K562 (cell line): ENCODE measurements around the gene FGFBP3. TPM values are rescaled to one million over a fixed set of nuclear protein-coding genes. Genes with fewer than 3 reads are reported as not detected.

Experiments used
- ATAC-seq: fragments of 200-7000 bp; cut with Tn5 transposase; 3 replicates; pipeline ENCODE4 v1.9.1; 2020; ENCODE audit warnings: moderate library complexity
- BruUV-seq: library from RNA; stranded (reverse); fragments of 400-500 nt; replicated peaks from 2 replicates; lab custom pipeline; 2021; lab: Mats Ljungman, UMichigan
- CTCF ChIA-PET: fragments of 300-600 bp; formaldehyde crosslinking; extraction: SDS; loops from one replicate; lab custom pipeline; 2021; ENCODE audit warnings: low intra/inter-chr PET ratio; lab: Yijun Ruan, JAX
- POLR2A ChIA-PET: fragments of 300-600, 350-650 bp; sonication (Branson Sonifier 250); formaldehyde crosslinking; extraction: SDS; loops from one replicate; lab custom pipeline; 2021; ENCODE audit warnings: antibody characterized with exemption, inconsistent platforms; lab: Yijun Ruan, JAX
- DNase-seq, 4 experiments: peaks; one replicate each; pipeline versions ENCODE4 v3.0.0 to v3.0.0-alpha.2; 2011 to 2018; ENCODE audit warnings: low spot score in 3 of 4, mixed read lengths in 3 of 4; ENCODE audit errors: extremely low read depth in 1 of 4
- FAIRE-seq: peaks from 2 replicates; lab custom pipeline; 2011; peaks lifted over from hg19 to GRCh38; lab: Jason Lieb, UNC
- H2AFZ ChIP-seq: 2 replicates; pipeline ENCODE4 v1.6.0; 2011; ENCODE audit warnings: low read depth, low read length, control low read depth, inconsistent platforms
- H3K27ac ChIP-seq: fragments of 200-600 bp; 3 replicates; pipeline ENCODE4 v1.8.0; 2011; ENCODE audit warnings: low read depth, mild to moderate bottlenecking, control low read depth, inconsistent platforms, low read length, moderate library complexity, mixed read lengths; ENCODE audit errors: extremely low read depth
- H3K27me3 ChIP-seq, 2 experiments: fragments of 300-600 bp in 1 of 2; 2 replicates in 1 of 2; 3 replicates in 1 of 2; pipeline versions ENCODE4 v1.6.0 to v1.8.0; 2011; ENCODE audit warnings: inconsistent platforms in 2 of 2, low read length in 2 of 2, mild to moderate bottlenecking in 1 of 2, mixed read lengths in 1 of 2, moderate library complexity in 1 of 2; ENCODE audit not compliant: control insufficient read depth in 2 of 2, insufficient read depth in 2 of 2
- H3K36me3 ChIP-seq: fragments of 300-600 bp; 3 replicates; pipeline ENCODE4 v1.8.0; 2011; ENCODE audit warnings: mild to moderate bottlenecking, low read length, inconsistent platforms; ENCODE audit not compliant: control insufficient read depth, insufficient read depth
- H3K4me1 ChIP-seq, 2 experiments: fragments of 200-600 bp in 1 of 2; replicated peaks in 1 of 2; 2 replicates in 1 of 2; 3 replicates in 1 of 2; pipeline versions ENCODE4 v1.5.1 to v1.8.0; 2011; ENCODE audit warnings: inconsistent platforms in 2 of 2, low read length in 2 of 2, mild to moderate bottlenecking in 1 of 2, mixed read lengths in 1 of 2, moderate library complexity in 1 of 2; ENCODE audit not compliant: control insufficient read depth in 2 of 2, insufficient read depth in 2 of 2
- H3K4me2 ChIP-seq: 2 replicates; pipeline ENCODE4 v1.6.1; 2011; ENCODE audit warnings: low read length, control low read depth, inconsistent platforms, mixed read lengths; ENCODE audit not compliant: insufficient read depth
- H3K4me3 ChIP-seq: fragments of 200-600 bp; sonication (generic), shearing (Covaris generic); 2 replicates; pipeline ENCODE4 v1.5.1; 2016; ENCODE audit warnings: control low read depth, inconsistent platforms
- H3K79me2 ChIP-seq: fragments of 200-600 bp; 3 replicates; pipeline ENCODE4 v1.8.0; 2011; ENCODE audit warnings: low read length, inconsistent platforms; ENCODE audit not compliant: control insufficient read depth, insufficient read depth
- H3K9ac ChIP-seq, 2 experiments: 2 replicates each; pipeline versions ENCODE4 v1.6.0 to v1.6.1; 2011; ENCODE audit warnings: low read depth in 2 of 2, low read length in 2 of 2, control low read depth in 1 of 2, inconsistent platforms in 1 of 2, mild to moderate bottlenecking in 1 of 2, mixed read lengths in 1 of 2; ENCODE audit not compliant: insufficient read depth in 1 of 2
- H3K9me1 ChIP-seq: one replicate; pipeline ENCODE4 v1.6.0; 2011; ENCODE audit warnings: inconsistent platforms, mild to moderate bottlenecking, low read length, moderate library complexity; ENCODE audit not compliant: control insufficient read depth, insufficient read depth
- H3K9me3 ChIP-seq: replicated peaks from 2 replicates; pipeline ENCODE4 v1.5.1; 2011; ENCODE audit warnings: low read depth, low read length, inconsistent platforms; ENCODE audit not compliant: control insufficient read depth, insufficient read depth
- H4K20me1 ChIP-seq: replicated peaks from 2 replicates; pipeline ENCODE4 v1.6.1; 2011; ENCODE audit warnings: low read length, inconsistent platforms, mixed read lengths; ENCODE audit not compliant: control insufficient read depth, insufficient read depth
- CBX5 ChIP-seq: IDR thresholded peaks from 2 replicates; pipeline ENCODE4 v1.6.1; 2014; ENCODE audit warnings: low read depth, borderline replicate concordance
- EP300 ChIP-seq: IDR thresholded peaks from 2 replicates; pipeline ENCODE4 v1.6.1; 2012; ENCODE audit warnings: low read length, improper control_type of control experiment
- KLF13 ChIP-seq: fragments of 450-650 bp; IDR thresholded peaks from 2 replicates; pipeline ENCODE4 v1.6.1; 2016; ENCODE audit warnings: missing genetic modification characterization, low read depth, mild to moderate bottlenecking, missing compliant biosample characterization, moderate library complexity, borderline replicate concordance
- NELFE ChIP-seq: IDR thresholded peaks from 2 replicates; pipeline ENCODE4 v1.6.1; 2011; ENCODE audit warnings: mild to moderate bottlenecking; ENCODE audit not compliant: insufficient read depth, insufficient read length
- ZNF174 ChIP-seq: fragments of 250-450 bp; sonication (Bioruptor Pico); IDR thresholded peaks from 2 replicates; pipeline ENCODE4 v1.4.0; 2020; ENCODE audit warnings: mild to moderate bottlenecking
- ZNF239 ChIP-seq: fragments of 250-450 bp; sonication (Bioruptor Pico); IDR thresholded peaks from 2 replicates; pipeline ENCODE4 v1.4.0; 2020; ENCODE audit warnings: mild to moderate bottlenecking
- WGBS: fragments of 100-300 bp; shearing (Covaris generic); methylation state at CpG from one replicate; pipeline ENCODE4 v1.1.6; 2016; ENCODE audit warnings: low coverage, mixed read lengths; ENCODE audit not compliant: insufficient coverage; ENCODE audit errors: missing lambda C conversion rate; 5-methylcytosine and 5-hydroxymethylcytosine counted together
- in situ Hi-C: fragments of 300-500 bp; cut with MboI; formaldehyde crosslinking; loops from 4 replicates; pipeline ENCODE4 v1.15.0; 2018; ENCODE audit warnings: inconsistent platforms, mixed read lengths
- intact Hi-C: fragments of 100-400 bp; cut with micrococcal nuclease; formaldehyde crosslinking; loops from 2 replicates; pipeline ENCODE4 v1.14.2; 2022
- polyA plus RNA-seq, 8 experiments: library from polyadenylated mRNA; depleted of rRNA in 4 of 8; stranded (reverse) in 5 of 8; unstranded in 3 of 8; fragments of >200 nt; fragmentation: Nextera tagmentation in 2 of 8; fragmentation: Illumina TruSeq in 1 of 8; extraction: Ambion mirVana in 2 of 8; extraction: Trizol in 1 of 8; gene quantifications; 2 replicates each; pipeline versions ENCODE4 v1.2.1 to v1.2.3, GENCODE V29; 2011 to 2014; ENCODE audit warnings: inconsistent platforms in 1 of 8, missing spikeins in 1 of 8
- total RNA-seq, 7 experiments: library from RNA; depleted of rRNA in 6 of 7; stranded (reverse); fragments of >200 nt in 6 of 7; fragmentation: Illumina TruSeq in 2 of 7; extraction: Trizol in 2 of 7; gene quantifications; 2 replicates each; pipeline versions ENCODE4 v1.2.1 to v1.2.3, GENCODE V29; 2011 to 2021; ENCODE audit warnings: low replicate concordance in 1 of 7
- TF ChIP-seq, protein P1 (sequence below): sonication (generic); formaldehyde crosslinking; IDR thresholded peaks from 2 replicates; pipeline ENCODE4 v1.9.0; 2022; ENCODE audit warnings: mild to moderate bottlenecking, missing genetic modification reagents

Gene FGFBP3
- total and polyA plus RNA-seq, 9 of the 15 experiments (the other 6 are each of a cell fraction or from before 2014, with no cell fraction given), result 0.58 to 3.0 (median 1.5) TPM

- TF ChIP-seq KLF13, result no peak
Measured at GRCh38 chr10:91864744-91865143, 44.5 kb downstream of the FGFBP3 start (continued).

- H3K36me3 ChIP-seq, result peaks cover 57% of the 10 kb centered on the region
- H3K27ac ChIP-seq, result no peak overlapping the region
- FAIRE-seq (no peak), DNase-seq (no peak), ATAC-seq (no peak)
- TF ChIP-seq ZNF239 (CRISPR knock-in tag) (no peak), EP300 (no peak), ZNF174 (no peak), NELFE (no peak), CBX5 (no peak)
- TF ChIP-seq, protein P1, sequence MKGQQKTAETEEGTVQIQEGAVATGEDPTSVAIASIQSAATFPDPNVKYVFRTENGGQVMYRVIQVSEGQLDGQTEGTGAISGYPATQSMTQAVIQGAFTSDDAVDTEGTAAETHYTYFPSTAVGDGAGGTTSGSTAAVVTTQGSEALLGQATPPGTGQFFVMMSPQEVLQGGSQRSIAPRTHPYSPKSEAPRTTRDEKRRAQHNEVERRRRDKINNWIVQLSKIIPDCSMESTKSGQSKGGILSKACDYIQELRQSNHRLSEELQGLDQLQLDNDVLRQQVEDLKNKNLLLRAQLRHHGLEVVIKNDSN, result no peak
- H3K27me3 ChIP-seq, result no peaks in the 10 kb centered on the region
- in situ Hi-C loops, result no loop called here
- no peak overlapping the region for H2AFZ ChIP-seq
- no peaks in the 10 kb centered on the region for H3K9me3 ChIP-seq
- H4K20me1 ChIP-seq, result no peaks in the 10 kb centered on the region
- ChIA-PET POLR2A (interaction anchor here (0.7 kb wide), 1 partner anchor 60 kb away, joined by 3 read pairs; the partner anchor contains the start of gene BTAF1), CTCF (no interaction called here)
- no peak overlapping the region for H3K4me2 ChIP-seq
- no peak overlapping the region for H3K9ac ChIP-seq
- H3K4me3 ChIP-seq, result no peak overlapping the region
- BruUV-seq, result no TSS peak
- H3K79me2 ChIP-seq, result no peaks in the 10 kb centered on the region
- H3K9me1 ChIP-seq, result no peaks in the 10 kb centered on the region
- 38% methylated on average over 2 of the region's 2 CpGs for WGBS
- H3K4me1 ChIP-seq, result no peaks in the 10 kb centered on the region
- intact Hi-C loops, result no loop called here
Measured at GRCh38 chr10:91864099-91864498, 45.2 kb downstream of the FGFBP3 start.
